Testis (tissue), 2 donors: ENCODE results near the gene SIRT7.

Experiments
- CTCF ChIP-seq, 3 experiments: fragments of 450-650 bp in 2 of 3; fragments of 200-600 bp in 1 of 3; sonication (generic) in 1 of 3; IDR thresholded peaks; one replicate each; pipeline ENCODE4 v1.5.1; 2016 to 2019; ENCODE audit warnings: antibody characterized with exemption in 3 of 3, mild to moderate bottlenecking in 2 of 3, moderate library complexity in 1 of 3
- POLR2A ChIP-seq: fragments of 450-650 bp; IDR thresholded peaks from one replicate; pipeline ENCODE4 v1.6.1; 2017; ENCODE audit warnings: antibody characterized with exemption, mild to moderate bottlenecking, moderate library complexity

GRCh38 chr17:81909231-81909630, 8.7 kb downstream of the SIRT7 start:
- TF ChIP-seq POLR2A (no peak), CTCF (IDR thresholded peaks at IDR 0.05) (no peak)
